CD14-positive monocyte (primary cell): ENCODE measurements around the gene HERPUD2. TPM values are rescaled to one million over a fixed set of nuclear protein-coding genes. Genes with fewer than 3 reads are reported as not detected.

ENCODE experiments used
- DNase-seq, 3 donors: peaks; one replicate each; pipeline ENCODE4 v3.0.0-alpha.2; 2011 to 2022
- H2AFZ ChIP-seq: 2 replicates; pipeline ENCODE4 v1.6.0; 2012; ENCODE audit warnings: mild to moderate bottlenecking, low read depth, low read length, inconsistent platforms; ENCODE audit not compliant: insufficient read depth, poor library complexity, severe bottlenecking
- H3K27ac ChIP-seq, 2 donors: 1 replicate in 1 of 2; 2 replicates in 1 of 2; pipeline ENCODE4 v1.5.1; 2012 to 2013; ENCODE audit warnings: low read length in 2 of 2, control low read depth in 1 of 2, inconsistent platforms in 1 of 2, low read depth in 1 of 2, mild to moderate bottlenecking in 1 of 2
- H3K27me3 ChIP-seq, 2 donors: one replicate each; pipeline versions ENCODE4 v1.6.0 to v1.6.1; 2011 to 2013; ENCODE audit warnings: low read length in 2 of 2; ENCODE audit not compliant: control insufficient read depth in 2 of 2, insufficient read depth in 2 of 2
- H3K36me3 ChIP-seq, 2 donors: replicated peaks in 1 of 2; 1 replicate in 1 of 2; 2 replicates in 1 of 2; pipeline versions ENCODE4 v1.5.1 to v1.6.1; 2012 to 2013; ENCODE audit warnings: low read length in 2 of 2, control low read depth in 1 of 2, inconsistent platforms in 1 of 2, mild to moderate bottlenecking in 1 of 2; ENCODE audit not compliant: insufficient read depth in 2 of 2, control insufficient read depth in 1 of 2
- H3K4me1 ChIP-seq, 2 donors: 1 replicate in 1 of 2; 2 replicates in 1 of 2; pipeline versions ENCODE4 v1.5.1 to v1.6.1; 2012 to 2013; ENCODE audit warnings: low read length in 2 of 2, control low read depth in 1 of 2, inconsistent platforms in 1 of 2, mild to moderate bottlenecking in 1 of 2, moderate library complexity in 1 of 2; ENCODE audit not compliant: insufficient read depth in 2 of 2, control insufficient read depth in 1 of 2
- H3K4me2 ChIP-seq: replicated peaks from 2 replicates; pipeline ENCODE3; 2012; ENCODE audit warnings: low read length, moderate library complexity, mild to moderate bottlenecking; ENCODE audit not compliant: poor library complexity, severe bottlenecking; ENCODE audit errors: extremely low read depth
- H3K4me3 ChIP-seq, 3 experiments: fragments of 200-600 bp in 1 of 3; sonication (generic) in 1 of 3; replicated peaks in 1 of 3; 1 replicate in 2 of 3; 2 replicates in 1 of 3; pipeline ENCODE4 v1.5.1; 2011 to 2013; ENCODE audit warnings: low read length in 3 of 3, mild to moderate bottlenecking in 3 of 3, control low read depth in 2 of 3, low read depth in 2 of 3, inconsistent platforms in 1 of 3, moderate library complexity in 1 of 3
- H3K79me2 ChIP-seq: 2 replicates; pipeline ENCODE4 v1.6.0; 2012; ENCODE audit warnings: mild to moderate bottlenecking, control low read depth, inconsistent platforms, low read length, moderate library complexity; ENCODE audit not compliant: insufficient read depth
- H3K9ac ChIP-seq: 2 replicates; pipeline ENCODE4 v1.6.0; 2017; ENCODE audit warnings: low read length, mild to moderate bottlenecking; ENCODE audit not compliant: insufficient read depth, poor library complexity, severe bottlenecking
- H3K9me3 ChIP-seq, 2 donors: replicated peaks in 1 of 2; 1 replicate in 1 of 2; 2 replicates in 1 of 2; pipeline versions ENCODE4 v1.5.1 to v1.6.1; 2012 to 2013; ENCODE audit warnings: low read length in 2 of 2, control low read depth in 1 of 2; ENCODE audit not compliant: control insufficient read depth in 1 of 2, insufficient read depth in 1 of 2
- H4K20me1 ChIP-seq: 2 replicates; pipeline ENCODE4 v1.6.0; 2012; ENCODE audit warnings: mild to moderate bottlenecking, low read length, control low read depth, moderate library complexity; ENCODE audit not compliant: insufficient read depth
- H3K27ac Mint-ChIP-seq, 7 donors: one replicate each; pipeline ENCODE4 v1.8.0; 2020; ENCODE audit warnings: mild to moderate bottlenecking in 7 of 7, mixed read lengths in 7 of 7, moderate library complexity in 6 of 7, inconsistent platforms in 2 of 7
- H3K27me3 Mint-ChIP-seq, 3 donors: one replicate each; pipeline ENCODE4 v1.8.0; 2021 to 2022; ENCODE audit warnings: low read depth in 3 of 3, mild to moderate bottlenecking in 3 of 3, mixed read lengths in 3 of 3, moderate library complexity in 3 of 3, inconsistent platforms in 1 of 3
- H3K36me3 Mint-ChIP-seq, 2 donors: one replicate each; pipeline ENCODE4 v1.8.0; 2020; ENCODE audit warnings: mixed read lengths in 2 of 2, inconsistent platforms in 1 of 2, mild to moderate bottlenecking in 1 of 2
- H3K4me1 Mint-ChIP-seq: one replicate; pipeline ENCODE4 v1.8.0; 2020; ENCODE audit warnings: mild to moderate bottlenecking, mixed read lengths
- H3K4me3 Mint-ChIP-seq, 2 donors: one replicate each; pipeline ENCODE4 v1.8.0; 2020; ENCODE audit warnings: mild to moderate bottlenecking in 2 of 2, mixed read lengths in 2 of 2, moderate library complexity in 1 of 2
- H3K9me3 Mint-ChIP-seq, 7 donors: one replicate each; pipeline ENCODE4 v1.8.0; 2020 to 2022; ENCODE audit warnings: mixed read lengths in 7 of 7, mild to moderate bottlenecking in 6 of 7, moderate library complexity in 6 of 7, inconsistent platforms in 2 of 7
- WGBS: methylation state at CpG from one replicate; pipeline ENCODE4 v1.1.5; 2013; ENCODE audit warnings: missing lambda C conversion rate; ENCODE audit not compliant: insufficient coverage; 5-methylcytosine and 5-hydroxymethylcytosine counted together
- intact Hi-C, 2 donors: fragments of 100-400 bp; cut with micrococcal nuclease; formaldehyde crosslinking; loops; one replicate each; pipeline versions ENCODE4 v1.15.0 to v1.15.1; 2023
- polyA plus RNA-seq, 3 donors: library from polyadenylated mRNA; depleted of rRNA in 1 of 3; unstranded in 2 of 3; stranded (reverse) in 1 of 3; fragments of 300-500 nt in 2 of 3; fragments of >200 nt in 1 of 3; fragmentation: Illumina TruSeq in 2 of 3; gene quantifications; 1 replicate in 2 of 3; 2 replicates in 1 of 3; pipeline ENCODE4 v1.2.3, GENCODE V29; 2012 to 2021
- TF ChIP-seq, protein P1 (sequence below): fragments of 200-600 bp; IDR thresholded peaks from one replicate; pipeline ENCODE4 v1.8.0; 2022; ENCODE audit warnings: antibody characterized with exemption, mild to moderate bottlenecking

The HERPUD2 gene
- polyA plus RNA-seq, 3 donors, result 36.1 to 40.9 (median 36.4) TPM

DNA sequence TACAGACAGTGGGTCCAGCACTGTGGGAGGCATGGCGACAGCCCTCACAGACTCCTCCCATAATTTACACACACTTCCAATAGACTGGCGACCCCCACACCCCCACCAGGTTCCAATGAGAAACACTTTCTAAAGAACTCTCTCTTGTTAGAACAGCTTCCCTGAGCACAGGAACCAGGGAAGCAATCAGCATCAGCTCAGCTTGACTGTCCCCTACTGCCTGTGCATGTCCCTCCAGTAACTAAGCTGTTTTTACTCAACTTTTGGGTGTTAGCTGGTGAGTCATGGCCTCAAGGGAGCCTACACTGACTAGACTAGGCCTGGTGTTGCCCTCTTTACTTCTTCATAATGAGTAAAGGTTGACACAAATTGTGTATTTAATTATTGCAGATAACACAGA is 32.6 kb upstream of the HERPUD2 start:
- Histone ChIP-seq H3K27ac (no peak overlapping the region), H2AFZ (no peak overlapping the region), H3K27me3 (no peaks in the 10 kb centered on the region), H3K4me1 (peaks cover 12 to 18% of the 10 kb centered on the region in 2 donors), H3K36me3 (no peaks in the 10 kb centered on the region), H3K4me2 (no peak overlapping the region), H3K4me3 (no peak overlapping the region), H4K20me1 (no peaks in the 10 kb centered on the region), H3K9ac (no peak overlapping the region), H3K79me2 (no peaks in the 10 kb centered on the region), H3K9me3 (no peaks in the 10 kb centered on the region)
- Mint-ChIP-seq H3K27ac (no peak overlapping the region), H3K4me1 (peaks cover 21% of the 10 kb centered on the region), H3K27me3 (peaks cover 0 to 1% (median 0%) of the 10 kb centered on the region in 3 donors), H3K4me3 (no peak overlapping the region), H3K9me3 (peaks cover 0 to 2% (median 0%) of the 10 kb centered on the region in 7 donors), H3K36me3 (no peaks in the 10 kb centered on the region)
- DNase-seq, result no peak
- 94% methylated on average over 2 of the region's 2 CpGs for WGBS
- TF ChIP-seq, protein P1, sequence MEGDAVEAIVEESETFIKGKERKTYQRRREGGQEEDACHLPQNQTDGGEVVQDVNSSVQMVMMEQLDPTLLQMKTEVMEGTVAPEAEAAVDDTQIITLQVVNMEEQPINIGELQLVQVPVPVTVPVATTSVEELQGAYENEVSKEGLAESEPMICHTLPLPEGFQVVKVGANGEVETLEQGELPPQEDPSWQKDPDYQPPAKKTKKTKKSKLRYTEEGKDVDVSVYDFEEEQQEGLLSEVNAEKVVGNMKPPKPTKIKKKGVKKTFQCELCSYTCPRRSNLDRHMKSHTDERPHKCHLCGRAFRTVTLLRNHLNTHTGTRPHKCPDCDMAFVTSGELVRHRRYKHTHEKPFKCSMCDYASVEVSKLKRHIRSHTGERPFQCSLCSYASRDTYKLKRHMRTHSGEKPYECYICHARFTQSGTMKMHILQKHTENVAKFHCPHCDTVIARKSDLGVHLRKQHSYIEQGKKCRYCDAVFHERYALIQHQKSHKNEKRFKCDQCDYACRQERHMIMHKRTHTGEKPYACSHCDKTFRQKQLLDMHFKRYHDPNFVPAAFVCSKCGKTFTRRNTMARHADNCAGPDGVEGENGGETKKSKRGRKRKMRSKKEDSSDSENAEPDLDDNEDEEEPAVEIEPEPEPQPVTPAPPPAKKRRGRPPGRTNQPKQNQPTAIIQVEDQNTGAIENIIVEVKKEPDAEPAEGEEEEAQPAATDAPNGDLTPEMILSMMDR, result no peak
- intact Hi-C loops, result no loop called here

DNA sequence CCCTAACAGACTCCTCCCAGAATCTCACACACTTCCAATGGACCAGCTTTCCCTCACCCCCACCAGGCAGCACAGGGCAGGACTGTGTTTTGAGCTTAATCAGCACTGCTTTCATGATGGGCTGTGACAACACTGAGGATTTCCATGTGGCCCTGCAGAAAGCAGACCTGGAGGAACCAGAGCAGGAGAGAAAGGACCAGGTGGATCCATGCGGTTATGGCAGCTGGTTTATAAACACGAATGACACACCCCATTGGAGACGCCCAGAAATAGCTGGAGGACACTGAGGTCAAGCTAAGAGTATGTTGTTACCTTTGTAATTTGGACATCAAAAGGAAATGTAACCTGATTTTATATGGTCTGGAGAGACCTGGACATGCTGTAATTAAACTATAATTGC is 31.7 kb upstream of the HERPUD2 start:
- H3K36me3 ChIP-seq, result no peaks in the 10 kb centered on the region
- TF ChIP-seq, protein P1, result no peak
- H3K4me1 ChIP-seq, result peaks cover 12 to 18% of the 10 kb centered on the region in 2 donors
- intact Hi-C loops, result no loop called here
- H3K4me2 ChIP-seq, result no peak overlapping the region
- 100% methylated on average over 3 of the region's 3 CpGs for WGBS
- Mint-ChIP-seq H3K4me3 (no peak overlapping the region), H3K27me3 (peaks cover 0 to 2% (median 1%) of the 10 kb centered on the region in 3 donors), H3K9me3 (peaks cover 0 to 2% (median 0%) of the 10 kb centered on the region in 7 donors), H3K4me1 (peaks cover 21% of the 10 kb centered on the region), H3K27ac (no peak overlapping the region), H3K36me3 (no peaks in the 10 kb centered on the region)
- H3K27me3 ChIP-seq, result no peaks in the 10 kb centered on the region
- no peaks in the 10 kb centered on the region for H3K79me2 ChIP-seq
- DNase-seq, result no peak
- no peak overlapping the region for H3K4me3 ChIP-seq
- H3K9me3 ChIP-seq, result no peaks in the 10 kb centered on the region
- no peak overlapping the region for H2AFZ ChIP-seq
- H4K20me1 ChIP-seq, result no peaks in the 10 kb centered on the region
- H3K27ac ChIP-seq, result no peak overlapping the region
- no peak overlapping the region for H3K9ac ChIP-seq
